HG03342 (cell line): Measurements from ENCODE around the gene CCDC102B.
"Not testable (repeated sequence)": the region's sequence is repeated elsewhere in the genome, so short reads cannot be mapped to it uniquely, and the experiment has no call there.

Source experiments
- ATAC-seq: cut with Tn5 transposase; IDR thresholded peaks from one replicate; pipeline ENCODE4 v1.9.1; 2021; ENCODE audit warnings: mild to moderate bottlenecking, moderate library complexity; ENCODE audit not compliant: unreplicated experiment

CCDC102B gene

DNA sequence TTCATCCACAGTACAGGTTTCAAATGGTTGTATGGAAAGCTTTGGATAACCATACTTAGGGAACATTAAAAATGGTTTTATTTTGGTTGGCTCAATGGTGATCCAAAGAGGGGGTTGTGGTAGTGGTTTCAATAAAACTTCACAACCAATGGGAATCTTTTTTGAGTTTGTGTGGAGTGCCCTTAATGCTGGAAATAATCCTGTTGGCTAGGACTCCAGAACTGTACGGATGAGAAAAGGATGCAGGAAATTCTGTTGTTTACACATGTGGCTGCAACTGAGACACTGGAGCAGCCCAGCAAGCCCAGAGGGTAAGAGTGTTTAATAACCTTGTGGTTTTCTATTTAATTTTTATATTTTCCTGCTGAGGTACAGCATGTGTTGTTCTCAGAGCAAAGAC lies at the start of gene CCDC102B:
CCDC102B (plus strand) TSS at position 210 of the 400 bp plus-strand sequence. CDS start 38,684 bp downstream, outside the sequence.
- no peak for ATAC-seq

DNA sequence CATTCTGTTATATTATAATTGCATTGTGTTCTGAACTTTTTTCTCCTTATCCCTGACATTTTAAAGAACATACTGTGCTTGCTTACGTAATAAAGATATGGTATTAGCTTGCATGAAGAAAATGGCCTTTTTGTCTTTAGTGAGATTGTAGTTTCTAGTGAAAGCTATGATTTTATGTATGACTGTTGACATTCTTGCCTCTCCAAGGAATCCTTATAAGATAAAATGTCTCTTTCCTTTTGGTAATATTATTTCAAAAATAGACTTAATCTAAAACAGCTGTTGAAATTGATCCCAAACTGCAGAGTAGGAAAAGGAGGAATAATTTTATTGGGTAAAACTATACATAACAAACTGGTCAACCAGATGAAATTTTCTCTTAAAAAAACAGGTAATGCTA lies 40.8 kb upstream of the CCDC102B start:
- ATAC-seq: no peak

DNA sequence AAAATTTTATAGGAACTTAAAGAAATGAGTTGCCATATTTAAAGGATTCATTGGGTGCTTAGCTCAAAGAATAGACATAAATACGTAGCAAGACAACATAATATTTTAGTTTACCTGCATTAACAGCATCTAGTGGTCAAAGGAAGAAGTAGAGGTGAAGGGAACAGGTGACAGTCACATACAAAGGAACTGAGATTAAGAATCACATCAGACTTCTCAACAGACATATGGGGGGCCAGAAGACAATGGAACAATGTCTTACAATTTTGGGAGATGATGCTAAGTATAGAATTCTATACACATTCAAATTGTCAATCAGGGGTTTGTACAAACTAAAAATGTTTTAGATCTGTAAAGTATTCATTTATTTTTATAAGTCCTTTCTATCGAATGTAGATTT lies 38.6 kb upstream of the CCDC102B start:
- ATAC-seq: no peak

DNA sequence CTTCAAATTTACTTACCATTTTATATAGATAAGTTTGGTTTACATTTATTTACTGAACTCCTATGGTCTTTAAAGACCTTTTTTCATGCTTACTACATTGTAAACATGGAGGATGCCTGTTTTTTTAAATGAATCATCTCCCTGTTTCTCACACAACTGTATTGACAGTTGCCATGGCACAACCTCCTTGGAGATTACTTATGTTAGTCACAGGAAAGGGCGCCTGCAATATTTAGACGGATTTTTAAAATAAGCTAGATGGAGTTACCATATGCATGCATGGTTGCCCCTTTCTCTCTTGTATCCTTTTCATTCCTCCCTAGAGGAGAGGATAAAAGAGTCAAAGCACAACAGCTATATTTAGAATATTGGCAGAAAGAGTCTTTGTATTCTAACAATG lies 34.8 kb upstream of the CCDC102B start:
- ATAC-seq: no peak

DNA sequence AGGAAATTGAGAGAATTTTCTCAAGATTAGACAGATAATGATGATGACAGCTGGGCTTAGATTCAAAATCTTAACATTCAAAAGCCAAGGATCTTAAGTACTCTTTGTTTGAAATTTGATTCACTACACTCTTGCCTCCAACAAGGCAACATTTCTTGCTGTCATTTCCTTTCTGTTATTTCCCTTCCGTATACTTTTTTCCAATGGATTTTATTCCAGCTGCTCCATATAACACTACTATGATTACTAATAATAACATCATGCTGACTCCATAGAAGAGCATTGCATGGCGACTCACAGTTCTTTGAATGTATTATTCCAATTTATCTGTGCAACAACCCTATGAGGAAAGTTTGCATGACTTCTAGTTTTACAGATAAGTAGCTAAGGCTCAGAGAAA lies 33.9 kb upstream of the CCDC102B start:
- no peak for ATAC-seq

DNA sequence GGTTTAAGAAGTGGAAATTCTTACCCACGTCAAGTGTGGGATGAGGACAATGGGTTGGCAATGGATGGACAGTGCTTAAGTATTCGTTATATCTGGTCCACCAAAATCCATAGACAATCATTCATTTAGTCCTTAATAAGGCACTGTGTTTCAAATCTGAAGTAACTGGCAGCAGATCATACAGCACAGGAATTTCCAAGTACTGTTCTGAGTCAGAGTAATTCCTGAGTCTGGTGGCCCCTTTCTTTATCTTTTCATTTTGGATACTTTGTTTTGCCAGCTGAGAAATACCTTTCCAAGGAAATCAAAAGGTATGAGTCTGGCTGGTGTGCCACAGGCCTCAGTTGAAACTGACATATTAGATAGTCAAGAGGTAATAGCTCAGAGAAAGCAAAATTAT lies 31.4 kb upstream of the CCDC102B start:
- no peak for ATAC-seq

DNA sequence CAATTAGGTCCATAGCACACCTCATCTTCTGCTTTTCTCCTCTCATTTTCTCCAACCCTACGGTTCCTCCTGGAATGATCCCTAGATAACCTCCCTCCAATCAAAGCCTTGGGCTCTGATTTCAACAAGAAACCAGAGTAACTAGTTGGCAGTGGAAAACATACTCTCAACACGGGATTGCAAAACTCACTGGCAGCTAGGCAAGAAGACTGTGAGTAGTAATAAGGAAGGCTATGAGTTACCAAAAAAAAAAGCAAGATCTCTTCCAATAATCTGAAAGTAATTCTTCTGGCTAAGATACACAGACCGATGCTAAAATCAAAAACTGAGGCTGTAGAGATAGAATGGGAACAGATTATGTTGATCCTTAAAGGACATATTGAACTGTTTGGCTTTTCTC lies 28.4 kb upstream of the CCDC102B start:
- ATAC-seq: no peak

DNA sequence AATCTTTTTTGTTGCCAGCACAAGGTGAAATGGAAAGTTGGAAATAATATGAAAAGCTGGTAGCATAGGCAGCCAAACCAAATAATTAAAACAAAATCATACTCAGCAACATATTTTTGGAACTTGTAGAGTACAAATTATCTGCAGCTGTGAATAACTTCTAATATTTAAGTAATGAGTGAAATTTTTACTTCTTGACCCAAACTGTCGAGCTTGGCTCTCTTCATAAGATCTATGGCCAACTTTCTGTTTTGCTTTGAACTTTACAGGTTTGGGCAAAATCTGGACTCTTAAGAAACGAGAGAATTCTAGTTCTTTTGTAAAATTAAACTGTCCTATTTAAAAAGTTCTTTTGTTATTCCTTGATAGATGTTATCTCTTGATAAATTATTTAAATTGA lies 25.6 kb upstream of the CCDC102B start:
- no peak for ATAC-seq

DNA sequence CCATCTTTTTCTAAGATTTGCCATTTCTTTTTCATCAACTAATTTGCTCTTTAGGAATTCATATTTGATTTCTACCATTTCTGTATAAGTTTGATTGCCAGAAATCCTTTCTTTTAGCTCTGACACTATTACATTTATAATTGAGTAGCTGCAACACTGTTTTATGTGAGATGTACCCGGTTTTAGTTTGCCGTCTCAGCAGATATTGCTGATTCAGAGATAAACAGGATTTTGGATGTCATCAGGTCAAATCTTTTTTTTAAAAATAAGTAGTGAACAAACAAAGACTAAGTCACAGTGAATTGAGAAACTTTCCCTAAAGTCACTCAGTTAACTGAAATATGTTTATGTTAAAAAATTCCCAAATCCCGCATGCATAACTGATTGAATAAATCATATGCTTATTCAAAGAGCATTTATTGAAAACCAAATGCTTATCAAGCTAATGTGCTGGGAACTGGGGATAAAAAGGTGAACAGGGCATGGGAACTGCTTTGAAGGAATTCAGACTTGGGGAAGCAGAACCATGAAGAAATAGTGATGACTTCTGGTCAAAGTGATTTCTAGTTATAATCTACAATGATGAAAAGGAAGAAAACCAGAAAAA lies 19.5 kb upstream of the CCDC102B start:
- ATAC-seq: no peak

DNA sequence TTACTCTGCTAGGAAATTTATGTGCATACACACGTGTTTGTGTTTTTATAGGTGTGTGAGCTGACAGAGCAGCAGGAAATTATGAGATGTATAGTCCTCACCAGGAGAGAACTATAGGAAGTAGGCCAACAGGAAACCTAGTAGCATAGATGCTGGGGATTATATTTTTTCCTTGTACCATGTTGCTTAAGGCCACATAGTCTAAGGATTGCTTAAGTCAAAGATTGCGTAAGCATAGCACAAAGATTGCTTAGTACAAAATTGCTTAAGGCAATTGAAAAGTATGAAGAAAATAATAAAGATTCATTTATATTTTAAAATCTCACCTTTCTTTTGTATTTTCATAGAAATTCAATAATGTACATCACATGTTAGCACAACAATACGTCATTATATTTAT lies 18.7 kb upstream of the CCDC102B start:
- no peak for ATAC-seq

DNA sequence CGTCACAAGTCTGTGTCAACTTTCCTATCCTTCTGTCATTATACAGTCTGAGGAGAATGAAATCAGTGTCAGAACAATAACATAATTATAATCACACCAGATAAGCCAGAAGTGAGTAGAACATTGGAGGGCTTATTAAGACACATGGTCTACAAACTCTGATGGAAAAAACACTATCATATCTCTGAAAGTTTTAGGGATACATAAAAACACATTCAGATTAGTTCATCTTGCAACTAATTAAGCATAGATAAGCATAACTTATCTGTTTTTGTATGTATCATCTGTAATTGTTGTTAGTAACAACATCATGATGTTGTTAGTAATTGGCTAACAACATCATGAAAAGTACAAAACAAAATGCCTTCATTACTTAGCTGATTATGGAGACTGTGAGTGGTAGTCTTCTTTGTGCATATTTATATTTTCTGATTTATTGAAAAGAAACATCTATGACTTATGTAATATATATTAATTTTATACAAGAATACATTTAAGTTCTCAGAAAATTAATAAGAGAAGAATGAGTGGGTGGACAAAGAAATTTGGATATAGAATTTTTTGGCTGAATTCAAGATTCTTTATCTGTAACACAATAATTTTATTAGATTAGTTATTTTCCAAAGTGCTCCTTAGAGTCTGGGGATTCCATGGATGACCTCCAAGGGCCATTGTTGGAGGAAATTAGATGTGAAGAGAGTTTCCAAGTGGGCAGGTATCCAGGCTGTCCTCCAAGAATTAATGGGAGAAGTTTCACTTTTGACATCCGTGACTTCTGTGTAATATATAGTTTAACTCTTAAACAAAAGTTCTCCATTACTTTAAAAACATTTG lies 16.9 kb upstream of the CCDC102B start:
- ATAC-seq: no peak

DNA sequence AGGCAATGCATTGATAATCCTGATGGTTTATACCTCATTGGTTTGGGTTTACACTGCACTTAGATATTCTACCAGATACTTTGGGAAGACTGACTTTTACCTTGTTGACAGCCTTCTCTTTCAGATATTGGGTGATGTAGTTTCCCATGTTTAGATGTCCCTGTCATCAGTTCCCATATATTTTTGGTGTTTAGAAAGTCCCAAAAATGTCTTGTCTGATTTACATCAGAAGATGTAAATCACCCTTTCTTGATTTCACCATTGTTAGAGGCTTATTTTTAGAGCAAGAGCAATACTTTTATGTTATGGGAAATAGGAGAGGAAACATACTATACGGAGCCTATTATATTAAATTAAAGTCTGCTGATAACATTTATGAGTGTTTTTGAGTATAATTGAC lies 14.4 kb upstream of the CCDC102B start:
- no peak for ATAC-seq

DNA sequence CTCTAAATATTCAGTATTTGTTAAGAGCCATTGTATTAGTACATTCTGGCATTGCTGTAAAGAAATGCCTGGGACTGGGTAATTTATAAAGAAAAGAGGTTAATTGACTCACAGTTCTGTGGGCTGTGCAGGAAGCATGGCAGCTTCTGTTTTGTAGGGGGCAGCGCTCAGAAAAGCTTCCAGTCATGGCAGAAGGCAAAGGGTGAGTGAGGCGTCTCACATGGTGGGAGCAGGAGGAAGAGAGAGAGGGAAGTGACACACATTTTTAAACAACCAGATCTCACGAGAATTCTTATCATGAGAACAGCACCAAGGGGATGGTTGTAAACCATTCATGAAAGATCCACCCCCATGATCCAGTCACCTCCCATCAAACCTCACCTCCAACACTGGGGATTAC lies 13.8 kb upstream of the CCDC102B start:
- no peak for ATAC-seq

DNA sequence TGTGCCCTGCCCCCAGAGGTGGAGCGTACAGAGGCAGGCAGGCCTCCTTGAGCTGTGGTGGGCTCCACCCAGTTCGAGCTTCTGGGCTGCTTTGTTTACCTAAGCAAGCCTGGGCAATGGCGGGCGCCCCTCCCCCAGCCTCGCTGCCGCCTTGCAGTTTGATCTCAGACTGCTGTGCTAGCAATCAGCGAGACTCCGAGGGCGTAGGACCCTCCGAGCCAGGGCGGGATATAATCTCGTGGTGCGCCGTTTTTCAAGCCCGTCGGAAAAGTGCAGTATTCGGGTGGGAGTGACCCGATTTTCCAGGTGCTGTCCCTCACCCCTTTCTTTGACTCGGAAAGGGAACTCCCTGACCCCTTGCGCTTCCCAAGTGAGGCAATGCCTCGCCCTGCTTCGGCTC lies 7.6 kb upstream of the CCDC102B start:
- ATAC-seq: not testable (repeated sequence)

DNA sequence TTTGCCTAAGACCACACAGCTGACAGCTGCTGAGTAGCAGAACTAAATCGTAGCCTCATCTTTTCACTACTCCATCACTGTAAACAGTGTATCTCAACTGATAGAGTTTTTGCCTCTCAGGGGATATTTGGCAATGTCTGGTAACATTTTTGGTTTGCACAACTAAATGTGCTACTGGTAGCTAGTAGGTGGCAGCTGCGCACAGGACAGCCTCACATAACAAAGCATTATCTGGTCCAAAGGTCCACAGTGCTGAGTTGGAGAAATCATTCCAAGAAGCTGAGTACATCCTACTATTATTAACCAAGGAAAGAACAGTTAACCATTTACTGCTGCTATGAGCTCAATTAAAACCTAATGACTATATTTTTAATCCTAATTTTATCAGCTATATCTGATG lies 6.1 kb upstream of the CCDC102B start:
- no peak for ATAC-seq

DNA sequence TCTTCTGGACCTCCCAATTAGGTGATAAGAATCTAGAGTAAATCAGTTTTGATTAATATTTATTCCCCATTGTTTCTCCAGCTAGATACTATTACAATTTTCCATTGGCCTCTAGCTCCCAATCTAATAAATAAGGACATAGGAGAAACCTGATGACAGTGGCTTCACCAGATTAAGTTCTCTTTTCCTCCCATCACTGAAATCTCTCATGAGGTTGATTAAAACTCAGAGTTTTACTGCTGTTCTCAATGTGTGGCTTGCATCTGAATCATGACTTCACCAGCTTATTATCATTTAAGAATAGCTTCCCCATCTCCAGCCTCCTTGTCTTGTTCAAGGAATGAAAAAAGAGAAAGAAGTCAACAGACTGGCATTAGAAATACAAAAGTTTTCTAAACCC lies 3.9 kb upstream of the CCDC102B start:
- no peak for ATAC-seq

DNA sequence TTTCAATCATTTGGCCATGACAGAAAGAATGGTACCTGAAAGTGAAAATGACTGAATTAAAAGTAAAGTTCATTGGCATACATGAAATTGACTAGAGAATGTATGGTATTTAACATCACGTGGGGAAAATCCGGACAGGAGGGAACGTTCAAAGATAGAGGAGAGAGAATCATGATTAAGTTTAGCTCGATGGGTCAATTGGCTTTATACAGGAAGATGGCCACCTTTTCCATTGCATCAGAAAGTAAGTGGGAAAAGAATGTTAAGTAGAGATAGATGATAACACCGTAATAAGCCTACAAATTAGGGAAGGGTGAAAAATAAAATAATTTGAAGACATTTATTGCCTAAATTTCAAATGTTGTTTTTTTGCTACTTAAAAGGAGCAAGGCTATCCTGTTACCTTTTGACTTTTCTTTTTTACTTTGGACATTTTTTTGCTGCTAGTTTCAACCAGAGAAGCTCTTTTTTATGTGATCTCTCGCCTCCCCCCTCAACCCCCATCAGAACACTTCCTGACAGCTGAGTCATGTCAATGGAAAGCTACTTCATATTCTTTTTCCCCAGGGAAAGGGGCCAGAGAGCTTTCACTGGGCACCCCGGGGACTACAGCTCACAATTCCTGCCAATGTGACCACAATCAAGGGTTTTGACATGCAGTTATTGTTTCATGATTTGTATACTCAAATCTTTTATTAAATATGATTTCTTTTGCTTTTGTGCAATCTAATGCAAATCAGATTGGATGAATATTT lies 767 bp upstream of the CCDC102B start:
- ATAC-seq: no peak

DNA sequence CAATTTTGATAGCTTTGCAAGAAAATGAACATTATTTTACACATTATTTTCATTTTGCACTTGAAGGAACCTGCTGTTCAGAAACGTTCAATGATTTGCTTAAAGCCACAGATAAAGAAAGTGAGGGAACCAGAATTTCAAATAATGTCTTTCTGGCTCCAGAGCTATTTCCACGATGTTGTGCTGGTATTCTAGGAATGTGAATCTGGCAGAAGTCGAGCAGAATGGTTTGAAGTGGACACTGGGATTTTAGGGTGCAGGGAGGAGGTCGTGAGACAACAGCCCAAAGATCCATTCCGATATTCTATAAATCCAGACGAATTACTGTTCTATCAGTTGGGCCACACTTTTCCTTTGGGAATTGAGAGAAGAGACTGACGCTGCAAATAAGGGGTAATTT lies 2.2 kb downstream of the CCDC102B start:
- no peak for ATAC-seq

DNA sequence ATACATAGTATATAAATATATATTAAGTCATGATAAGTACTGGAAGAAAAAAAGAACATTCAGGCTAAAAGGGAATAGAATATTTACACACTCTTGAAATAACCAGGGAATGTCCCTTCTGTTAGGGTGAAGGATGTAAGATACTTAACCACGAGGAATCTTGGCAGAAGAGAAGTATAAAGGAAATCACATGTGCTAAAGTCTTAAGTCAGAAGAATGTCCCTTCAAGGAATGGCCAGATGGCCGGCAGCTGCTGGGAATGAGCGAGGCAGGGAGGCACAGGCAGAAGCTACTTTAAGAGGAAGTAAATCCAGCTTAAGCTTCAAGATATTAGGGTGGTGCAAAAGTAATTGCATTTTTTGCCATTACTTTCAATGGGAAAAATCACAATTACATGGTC lies 5.5 kb downstream of the CCDC102B start:
- no peak for ATAC-seq

DNA sequence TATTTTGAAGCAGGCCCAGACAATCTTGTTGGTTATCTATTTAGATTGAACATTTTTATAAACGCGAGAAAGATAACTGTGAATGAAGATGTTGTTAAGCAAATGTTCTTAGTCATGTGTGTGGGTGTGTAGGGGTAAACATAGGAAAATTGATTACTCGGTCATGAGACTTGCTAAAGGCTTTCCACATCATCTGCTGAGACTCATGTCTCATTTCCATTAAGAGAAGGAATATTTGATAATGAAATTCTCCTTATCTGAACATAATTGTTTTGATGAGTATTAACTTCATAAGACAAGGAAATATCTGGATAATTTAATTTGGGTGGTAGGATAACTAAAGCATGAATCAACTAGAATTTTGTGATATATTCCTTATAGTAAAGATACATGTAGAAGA lies 19.7 kb downstream of the CCDC102B start:
- ATAC-seq: no peak

DNA sequence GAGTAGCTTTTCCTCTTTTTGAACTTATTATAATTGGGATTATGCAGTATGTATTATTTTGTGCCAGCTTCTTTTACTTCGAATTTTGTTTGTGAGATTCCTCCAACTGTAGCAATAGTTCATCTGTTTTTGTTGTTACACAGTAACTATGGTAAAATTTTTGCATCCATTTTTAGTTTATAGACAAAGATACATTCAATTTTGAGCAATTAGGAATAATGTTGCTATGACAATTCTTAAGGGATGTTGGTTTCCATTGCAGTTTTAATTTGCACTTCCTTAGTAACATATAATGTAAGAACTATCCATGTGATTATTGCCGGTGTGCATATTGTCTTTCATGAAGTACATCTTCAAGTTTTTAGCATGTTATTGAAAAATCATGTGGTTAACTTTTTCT lies 20.7 kb downstream of the CCDC102B start:
- no peak for ATAC-seq

DNA sequence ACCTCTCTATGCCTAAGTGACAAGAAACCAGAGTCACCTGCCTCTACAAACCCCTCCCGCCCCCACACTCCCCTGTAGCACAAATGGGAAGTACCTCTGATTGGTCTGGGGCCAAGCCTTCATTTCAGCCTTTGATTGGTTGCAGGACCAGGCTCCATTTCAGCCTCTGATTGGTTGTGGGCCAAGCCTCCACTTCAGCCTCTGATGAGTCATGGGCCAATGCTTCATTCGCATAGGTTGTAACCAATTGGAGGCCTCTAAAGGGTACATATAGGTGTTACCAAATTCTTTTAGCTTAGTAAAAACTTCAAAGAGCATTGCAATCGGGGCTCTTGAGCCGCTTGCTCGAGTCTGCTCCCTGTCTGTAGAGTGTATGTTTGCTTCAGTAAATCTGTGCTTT lies 25.0 kb downstream of the CCDC102B start:
- ATAC-seq: no peak
